ENCODE results near the gene GEMIN7. TPM values are rescaled to one million over a fixed set of nuclear protein-coding genes. Genes with fewer than 3 reads are reported as not detected.

The GEMIN7 gene
- total and polyA plus RNA-seq, 12 donors = 4.0 to 29.0 (median 16.3) TPM

DNA sequence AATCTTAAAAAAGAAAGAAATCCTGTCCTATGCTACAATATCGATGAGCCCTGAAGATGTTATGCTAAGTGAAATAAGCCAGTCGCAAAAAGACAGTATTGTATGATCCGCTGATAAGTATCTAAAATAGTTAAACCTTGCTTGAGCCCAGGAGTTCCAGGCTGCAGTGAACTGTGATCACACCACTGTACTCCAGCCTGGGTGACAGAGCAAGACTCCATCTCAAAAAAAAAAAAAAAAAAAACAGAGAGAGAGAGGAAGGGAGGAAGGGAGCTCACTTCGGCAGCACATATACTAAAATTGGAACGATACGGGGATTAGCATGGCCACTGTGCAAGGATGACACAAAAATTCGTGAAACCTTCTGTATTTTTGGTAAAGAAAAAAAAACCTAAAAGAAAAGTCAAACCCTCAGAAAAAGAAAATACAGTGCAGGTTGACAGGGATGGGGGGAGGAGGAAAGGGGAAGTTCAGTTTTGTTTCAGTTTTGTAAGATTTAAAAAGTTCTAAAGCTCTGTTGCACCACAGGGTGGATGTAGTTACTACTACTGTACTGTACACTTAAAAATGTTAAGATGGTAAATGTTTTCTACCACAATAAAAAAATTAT is 31.8 kb upstream of the GEMIN7 start:
- peaks cover 22 to 38% of the 10 kb centered on the region in 2 donors for H3K4me1 ChIP-seq (replicated peaks in 1 of 2)
- H3K36me3 ChIP-seq (replicated peaks in 1 of 2) = peaks cover 0 to 37% of the 10 kb centered on the region in 2 donors

DNA sequence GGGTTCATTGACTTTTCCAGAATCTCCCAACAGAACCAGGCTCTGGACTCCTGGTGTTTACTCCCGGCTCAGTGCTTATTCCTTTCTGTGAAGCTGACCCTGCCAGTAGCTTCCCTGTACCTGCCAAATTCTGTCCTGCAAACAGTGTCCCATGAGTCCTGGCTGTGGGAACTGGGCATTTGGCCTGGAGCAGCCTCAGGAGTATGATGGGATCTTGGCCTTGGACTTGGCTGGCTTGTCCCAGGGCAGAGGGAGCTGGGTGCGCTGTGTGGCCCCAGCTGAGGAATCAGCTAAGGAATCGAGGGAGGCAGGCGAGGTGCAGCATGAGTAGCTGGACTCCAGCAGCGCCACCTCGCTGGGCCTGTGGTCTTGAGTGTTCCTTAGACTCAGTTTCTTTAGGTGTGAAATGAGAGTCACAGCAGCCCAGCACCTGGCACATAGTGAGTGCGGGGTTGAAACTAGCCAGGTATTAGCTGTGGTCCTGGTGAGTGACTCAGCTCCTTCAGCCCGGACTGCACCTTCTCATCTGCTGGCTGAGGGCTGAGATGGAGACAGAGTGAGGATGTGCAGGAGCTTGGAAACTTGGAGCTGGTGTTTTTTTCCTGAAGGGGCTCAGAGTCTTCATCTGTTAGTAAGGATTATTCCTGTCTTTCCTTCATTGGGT is 29.9 kb upstream of the GEMIN7 start:
- Histone ChIP-seq H3K4me3 (no peak overlapping the region), H3K4me1 (replicated peaks in 1 of 2) (peaks cover 22 to 38% of the 10 kb centered on the region in 2 donors), H3K27me3 (no peaks in the 10 kb centered on the region), H3K27ac (peak overlapping the region in 3 of 5 donors; percentile 18 to 50 (median 32)), H3K36me3 (replicated peaks in 1 of 2) (peaks cover 0 to 41% of the 10 kb centered on the region in 2 donors), H3K9me3 (replicated peaks in 1 of 3) (no peaks in the 10 kb centered on the region)
- intact Hi-C loops (cut with DNase I) = no loop called here
- DNase-seq = peak in 6 of 7 donors; percentile 62 to 83 (median 70)
- 57 to 73% (median 67%) methylated on average over 3 to 8 of the region's 8 CpGs for WGBS, 4 donors
- no peak for TF ChIP-seq POLR2A (IDR thresholded peaks at IDR 0.05)
- no peak for TF ChIP-seq CTCF (IDR thresholded peaks at IDR 0.05)

More for the DNA sequence above, 31.8 kb upstream of the GEMIN7 start:
- Histone ChIP-seq H3K9me3 (replicated peaks in 1 of 3) (no peaks in the 10 kb centered on the region), H3K27me3 (no peaks in the 10 kb centered on the region), H3K27ac (no peak overlapping the region), H3K4me3 (no peak overlapping the region)
- intact Hi-C loops (cut with DNase I) = no loop called here
- no peak for DNase-seq
- TF ChIP-seq POLR2A (IDR thresholded peaks at IDR 0.05) = no peak
- no peak for TF ChIP-seq CTCF (IDR thresholded peaks at IDR 0.05)
- 66 to 81% (median 77%) methylated on average over 7 of the region's 7 CpGs for WGBS, 4 donors

- Histone ChIP-seq H3K27me3 (no peaks in the 10 kb centered on the region), H3K9me3 (replicated peaks in 1 of 3) (no peaks in the 10 kb centered on the region), H3K4me3 (no peak overlapping the region), H3K4me1 (replicated peaks in 1 of 2) (peaks cover 22 to 38% of the 10 kb centered on the region in 2 donors), H3K36me3 (replicated peaks in 1 of 2) (peaks cover 0 to 41% of the 10 kb centered on the region in 2 donors), H3K27ac (no peak overlapping the region)
- intact Hi-C loops (cut with DNase I) = loop anchor here in 1 of 2 donors (10.0 kb wide), 1 partner anchor 85 kb away; no protein-coding TSS in a partner anchor
- WGBS, 4 donors = 92 to 96% (median 93%) methylated on average over 6 of the region's 6 CpGs
- TF ChIP-seq CTCF (IDR thresholded peaks at IDR 0.05) (no peak), POLR2A (IDR thresholded peaks at IDR 0.05) (no peak)
- DNase-seq = no peak
Measured at GRCh38 chr19:45050036-45050435, 29.0 kb upstream of the GEMIN7 start.

DNA sequence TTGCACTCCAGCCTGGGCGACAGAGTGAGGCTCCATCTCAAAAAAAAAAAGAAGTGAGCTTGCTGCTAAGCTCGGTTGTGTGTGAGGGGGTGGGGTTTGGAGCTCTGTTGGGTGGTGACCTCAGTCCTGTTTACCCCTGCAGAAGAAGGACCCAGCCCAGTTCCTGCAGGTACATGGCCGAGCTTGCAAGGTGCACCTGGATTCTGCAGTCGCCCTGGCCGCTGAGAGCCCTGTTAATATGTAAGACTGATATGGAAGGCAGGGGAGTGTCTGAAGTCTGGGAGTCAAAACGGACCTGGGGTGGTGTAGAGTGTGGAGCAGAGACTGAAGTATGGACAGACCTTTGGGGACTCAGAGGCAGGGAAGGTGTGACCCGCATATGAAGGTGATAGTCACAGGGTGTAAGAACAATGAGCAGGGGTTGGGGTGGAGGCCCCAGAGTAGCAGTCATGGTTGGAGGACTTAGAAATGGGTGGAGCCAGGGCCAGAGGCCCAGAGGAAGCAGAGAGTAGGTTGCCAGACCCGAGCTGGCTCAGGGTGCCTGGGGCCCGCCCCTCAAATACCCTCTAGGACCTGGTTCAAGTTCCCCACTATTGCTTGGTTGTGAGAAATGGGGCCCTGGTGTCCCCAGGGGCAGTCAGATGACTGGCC is 27.0 kb upstream of the GEMIN7 start:
- no peaks in the 10 kb centered on the region for H3K27me3 ChIP-seq
- intact Hi-C loops (cut with DNase I) = loop anchor here in 1 of 2 donors (10.0 kb wide), 1 partner anchor 87 kb away; no protein-coding TSS in a partner anchor
- TF ChIP-seq POLR2A (IDR thresholded peaks at IDR 0.05) = no peak
- TF ChIP-seq CTCF (IDR thresholded peaks at IDR 0.05) = no peak
- DNase-seq = no peak
- no peaks in the 10 kb centered on the region for H3K9me3 ChIP-seq (replicated peaks in 1 of 3)
- no peak overlapping the region for H3K27ac ChIP-seq
- 72 to 75% (median 74%) methylated on average over 8 to 9 of the region's 9 CpGs for WGBS, 4 donors
- H3K4me3 ChIP-seq = no peak overlapping the region
- peaks cover 13 to 19% of the 10 kb centered on the region in 2 donors for H3K4me1 ChIP-seq (replicated peaks in 1 of 2)
- peaks cover 0 to 48% of the 10 kb centered on the region in 2 donors for H3K36me3 ChIP-seq (replicated peaks in 1 of 2)

Measured in adrenal gland (tissue), 12 donors.